Stimulated activated CD4-positive, alpha-beta T cell treated with anti-CD3 and anti-CD28 coated beads, Interleukin-4, amount 100 ng/mL, for 24 hours (primary cell): ENCODE data around the gene FSIP1.
A peak's percentile ranks its signal among the peaks of the same experiment; 100 is the strongest.

Source experiments
- DNase-seq: peaks from one replicate; pipeline ENCODE4 v3.0.0-alpha.2; 2020

FSIP1 gene

DNA sequence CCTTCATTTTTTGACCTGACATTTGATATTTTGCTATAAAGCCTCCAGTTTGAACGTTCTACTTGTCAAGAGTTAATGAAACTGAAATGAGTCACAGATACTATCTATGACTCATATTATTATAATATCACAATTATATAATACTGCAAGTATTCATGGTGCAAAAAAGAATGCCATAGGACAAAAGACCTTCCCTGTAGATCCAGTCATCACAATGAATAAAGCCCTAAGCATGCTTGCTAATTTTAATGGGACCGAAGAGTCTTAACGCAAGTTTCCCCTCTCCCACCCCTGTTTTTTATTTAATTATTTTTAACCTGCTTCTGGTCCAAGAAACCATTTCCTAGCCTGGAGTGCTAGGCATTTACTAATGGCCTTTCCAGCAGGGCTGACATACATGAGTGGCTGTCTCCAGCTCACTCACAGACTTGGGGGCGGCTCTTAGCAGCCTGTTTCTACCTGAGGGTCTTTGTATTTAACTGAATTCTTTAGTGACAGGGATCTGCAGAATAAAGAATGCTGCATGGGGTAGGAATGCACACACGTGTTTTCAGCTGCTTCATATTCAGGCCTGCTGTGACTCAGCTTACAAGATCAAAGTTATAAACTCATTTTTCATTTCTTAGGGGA, 140.5 kb downstream of the FSIP1 start:
- DNase-seq: no peak

DNA sequence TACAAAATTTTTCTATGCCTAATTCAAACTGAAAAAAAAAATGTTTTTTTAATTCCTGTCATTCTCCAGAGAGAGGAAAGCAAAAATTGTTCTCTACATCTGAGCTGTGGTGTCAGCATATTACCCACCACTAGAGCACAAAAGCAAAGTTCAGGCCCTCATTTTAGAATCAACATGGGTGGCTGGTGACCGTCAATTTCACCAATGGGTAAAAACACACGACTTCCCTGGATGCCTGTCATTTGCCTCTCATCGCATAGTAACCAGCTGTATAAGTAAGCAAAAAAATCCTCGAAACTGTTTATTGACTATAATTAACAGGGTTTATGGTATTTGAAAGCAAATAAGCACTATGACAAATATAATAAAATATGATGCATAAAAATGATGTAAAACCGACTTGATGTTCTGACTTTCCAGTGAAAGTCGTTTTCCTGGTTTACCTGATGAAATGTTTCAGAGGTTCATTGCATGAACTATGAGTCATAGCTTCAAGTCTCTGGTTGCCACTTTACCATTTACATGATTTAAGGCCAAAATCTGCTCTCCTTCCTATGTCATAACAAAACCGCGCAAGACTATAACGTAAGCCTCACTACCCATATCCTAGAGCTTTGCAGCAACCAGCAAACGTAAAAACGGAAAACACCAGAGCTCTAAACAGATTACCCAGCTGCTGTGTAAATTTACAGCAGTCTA, 141.3 kb downstream of the FSIP1 start:
- DNase-seq: no peak

DNA sequence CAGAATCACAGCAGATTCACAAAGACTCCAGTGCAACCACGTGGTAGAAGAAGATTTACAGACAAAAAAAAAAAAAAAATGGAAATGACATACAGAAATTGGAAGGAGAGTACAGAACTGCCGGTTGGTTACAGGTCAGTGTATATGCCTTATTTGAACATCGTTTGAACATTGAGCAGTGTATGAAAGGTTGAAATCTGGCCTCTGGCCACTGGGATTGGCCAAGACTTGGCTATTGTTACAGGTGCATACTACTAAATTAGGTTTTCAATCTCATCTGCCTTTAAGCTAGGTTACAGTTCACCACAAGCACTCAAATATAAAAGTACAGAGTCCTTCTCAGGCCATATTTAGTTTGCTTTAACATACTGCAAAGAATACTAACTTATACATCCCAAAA, 142.0 kb downstream of the FSIP1 start:
- DNase-seq: no peak

DNA sequence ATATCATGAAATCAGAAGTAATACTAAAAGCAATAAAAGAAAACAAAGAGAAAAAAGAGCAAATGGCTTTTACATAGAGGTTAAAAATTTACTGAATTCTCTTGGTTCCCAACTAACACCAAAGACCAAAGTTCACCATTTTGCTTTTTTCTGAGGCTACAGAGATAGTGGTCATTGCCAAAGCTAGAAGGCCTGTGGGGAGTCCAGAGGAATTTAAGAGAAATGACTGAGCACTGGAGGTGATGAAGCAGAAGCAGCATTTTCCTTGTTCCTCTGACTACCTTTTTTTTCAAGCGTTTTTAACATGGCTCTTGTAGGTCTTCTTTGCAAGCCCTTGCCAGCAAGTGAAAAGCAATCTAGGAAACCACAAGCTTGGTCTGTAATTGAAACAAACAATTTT, 143.6 kb downstream of the FSIP1 start:
- no peak for DNase-seq

DNA sequence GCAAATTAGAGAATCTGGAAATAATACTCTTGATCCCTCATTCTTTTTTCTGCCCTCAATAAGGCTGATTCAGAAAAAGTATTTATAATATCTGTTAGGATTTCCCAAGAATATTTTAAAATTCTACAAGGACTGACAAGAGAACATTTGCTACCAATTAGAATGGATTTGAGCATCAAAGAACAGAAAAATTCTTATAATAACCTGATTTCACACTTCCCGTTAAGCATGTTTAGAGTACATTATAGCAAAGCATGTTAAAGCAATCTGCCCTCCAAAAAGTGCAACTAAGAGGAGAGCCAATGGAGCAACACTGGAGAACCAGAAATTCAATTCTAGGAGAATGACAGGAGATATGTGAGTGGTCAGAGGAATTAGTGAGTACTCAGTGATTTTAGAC, 144.6 kb downstream of the FSIP1 start:
- DNase-seq: no peak

DNA sequence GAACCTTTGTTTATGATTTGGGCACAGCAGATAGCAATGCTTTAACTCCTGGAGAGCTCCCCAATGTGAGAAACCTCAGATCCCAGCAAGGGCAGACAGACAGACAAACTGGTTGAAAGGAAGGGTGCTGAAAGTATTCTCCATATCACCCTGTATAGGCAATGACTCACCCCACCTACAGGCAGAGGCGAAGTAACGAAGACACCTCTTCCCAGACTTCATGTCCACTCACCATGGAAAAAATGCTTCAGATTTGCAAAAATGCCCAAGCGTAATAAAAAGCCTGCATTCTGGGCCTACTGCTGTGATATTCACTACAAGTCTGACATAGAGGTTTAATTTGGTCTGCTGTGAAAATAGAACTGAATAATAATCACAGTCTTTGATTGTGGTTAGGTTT, 151.3 kb downstream of the FSIP1 start:
- DNase-seq: peak; percentile 41

DNA sequence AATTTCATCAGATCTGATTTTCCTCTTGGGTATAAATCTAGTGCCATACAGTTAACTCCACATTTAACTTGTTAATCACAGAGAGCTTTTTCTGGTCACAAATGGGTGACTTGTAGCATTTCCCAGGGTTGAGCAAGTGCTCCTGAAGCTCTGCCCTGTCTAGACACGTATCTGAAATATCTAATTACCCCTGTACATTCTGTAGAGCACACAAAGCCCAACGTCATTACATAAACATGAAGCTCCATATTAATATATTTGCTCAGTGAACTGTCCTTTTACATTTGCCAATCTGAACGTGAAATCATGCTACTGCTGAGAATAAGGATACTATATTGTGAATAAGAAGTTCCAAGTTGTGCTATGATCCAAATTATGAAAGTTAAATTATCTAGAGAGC, 152.7 kb downstream of the FSIP1 start:
- DNase-seq: no peak

DNA sequence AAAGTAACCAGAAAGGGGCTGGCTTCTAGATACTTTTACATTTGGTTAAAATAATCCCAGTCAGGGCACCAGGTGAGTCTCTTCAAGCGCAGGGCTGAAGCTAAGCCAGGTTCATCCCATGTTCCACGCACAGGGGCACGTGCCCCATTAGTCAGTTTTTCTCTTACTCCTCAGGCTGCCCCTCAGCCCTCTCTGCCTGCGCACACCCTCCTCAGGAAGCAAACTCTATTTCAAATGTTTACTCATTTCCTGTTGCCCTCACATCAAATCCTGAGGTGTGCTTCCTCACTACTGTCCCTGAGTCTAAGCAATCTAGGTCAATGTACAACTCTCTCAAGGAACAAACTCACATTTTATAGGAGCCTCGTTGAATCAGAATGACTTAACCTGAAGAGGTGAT, 153.3 kb downstream of the FSIP1 start:
- DNase-seq: peak; percentile 61

DNA sequence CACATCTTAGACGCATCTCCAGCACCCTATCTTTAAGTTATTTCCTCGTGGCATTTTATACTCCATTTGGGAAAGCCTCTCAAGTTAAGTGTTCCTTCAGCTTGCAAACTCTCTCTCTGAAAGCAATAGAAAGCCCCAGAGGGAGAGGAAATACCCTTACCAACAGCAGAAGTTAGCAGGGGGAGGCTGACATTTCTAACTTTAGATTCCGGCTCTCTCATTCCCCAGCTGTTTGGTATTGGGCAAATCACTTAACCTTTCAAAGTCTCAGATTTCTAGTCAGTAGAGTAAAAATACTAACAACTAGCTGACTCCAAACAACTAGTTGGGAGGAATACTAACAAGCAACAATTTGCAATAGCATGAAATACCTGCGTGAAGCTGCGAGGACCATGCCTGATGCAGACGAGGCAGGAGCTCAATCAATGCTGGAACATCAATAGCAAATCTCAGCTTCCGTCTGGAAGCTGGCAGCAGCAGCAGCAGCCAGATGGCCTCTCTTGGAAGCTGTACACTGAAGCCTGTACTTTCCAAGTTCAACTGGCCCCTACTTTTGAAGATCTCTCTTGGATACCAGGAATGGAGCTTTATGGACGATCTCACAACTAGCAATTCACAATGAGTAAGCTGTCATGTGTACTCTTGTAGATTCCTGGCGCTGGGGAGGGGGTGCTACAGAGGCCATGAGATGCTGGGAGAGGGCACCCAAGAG, 153.9 kb downstream of the FSIP1 start:
- no peak for DNase-seq

DNA sequence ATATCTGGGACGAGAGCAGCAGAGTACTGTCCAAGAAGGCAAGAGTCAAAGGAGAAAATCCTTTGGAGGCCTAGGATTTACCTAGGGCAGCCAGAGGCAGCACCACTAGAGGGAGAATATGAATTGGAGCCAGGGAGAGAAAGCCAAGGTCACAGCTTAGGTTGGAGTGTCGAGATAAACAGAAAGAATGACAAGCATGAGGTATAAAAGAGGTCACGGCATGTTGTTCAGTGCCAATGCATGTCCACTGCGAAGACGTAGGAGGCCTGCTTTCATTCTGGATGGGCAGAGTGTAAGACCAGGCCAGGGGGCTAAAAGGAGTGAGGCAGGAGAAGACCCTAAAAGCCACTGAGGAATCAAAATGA, 154.5 kb downstream of the FSIP1 start:
- DNase-seq: no peak

DNA sequence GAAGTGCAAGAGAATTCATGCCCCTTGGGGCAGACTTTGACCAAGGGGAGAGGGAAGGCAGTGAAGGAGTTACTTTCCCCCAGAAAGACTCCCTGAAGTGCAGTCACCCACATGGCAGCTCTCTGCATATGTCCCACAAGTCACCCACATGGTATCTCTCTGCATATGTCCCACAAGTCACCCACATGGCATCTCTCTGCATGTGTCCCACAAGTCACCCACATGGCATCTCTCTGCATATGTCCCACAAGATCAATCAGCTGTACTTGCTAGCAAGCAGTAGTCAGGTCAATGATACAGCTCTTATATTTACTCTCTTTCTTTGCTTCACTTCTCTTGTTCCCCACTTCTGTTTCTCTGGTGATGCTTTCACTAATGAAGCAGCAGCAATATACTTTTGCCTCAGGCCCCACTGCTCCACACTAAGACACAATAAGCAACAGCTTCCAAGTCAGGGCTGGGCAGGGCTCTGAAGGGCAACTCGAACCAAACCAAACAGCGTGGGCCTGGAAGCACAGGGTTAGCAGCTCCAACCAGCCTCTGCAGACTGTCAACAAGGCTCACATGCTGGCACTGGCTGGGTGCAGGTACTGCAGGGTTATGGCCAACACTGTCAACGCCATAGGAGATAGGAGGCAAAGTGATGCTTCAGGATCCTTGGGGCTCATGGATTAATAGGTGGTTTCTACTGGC, 155.0 kb downstream of the FSIP1 start:
- no peak for DNase-seq

DNA sequence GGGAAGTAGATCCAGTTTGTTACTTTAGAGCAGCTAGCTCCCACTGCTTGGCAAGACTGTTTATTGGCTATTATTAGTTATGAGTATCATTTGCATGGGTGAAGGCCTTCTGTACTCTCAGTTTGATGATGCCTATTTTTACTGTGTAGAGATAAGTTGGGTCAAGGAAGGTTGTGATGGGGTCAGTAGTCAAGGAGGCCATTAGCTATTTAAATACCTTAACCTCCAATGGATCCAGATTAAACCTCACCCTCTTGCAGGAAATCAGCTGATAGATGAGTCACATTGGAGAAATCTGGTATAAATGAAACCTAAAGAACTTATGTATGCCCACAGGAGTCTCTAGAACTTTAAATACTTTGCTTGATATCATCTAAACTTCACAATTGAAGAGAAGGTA, 156.8 kb downstream of the FSIP1 start:
- no peak for DNase-seq

DNA sequence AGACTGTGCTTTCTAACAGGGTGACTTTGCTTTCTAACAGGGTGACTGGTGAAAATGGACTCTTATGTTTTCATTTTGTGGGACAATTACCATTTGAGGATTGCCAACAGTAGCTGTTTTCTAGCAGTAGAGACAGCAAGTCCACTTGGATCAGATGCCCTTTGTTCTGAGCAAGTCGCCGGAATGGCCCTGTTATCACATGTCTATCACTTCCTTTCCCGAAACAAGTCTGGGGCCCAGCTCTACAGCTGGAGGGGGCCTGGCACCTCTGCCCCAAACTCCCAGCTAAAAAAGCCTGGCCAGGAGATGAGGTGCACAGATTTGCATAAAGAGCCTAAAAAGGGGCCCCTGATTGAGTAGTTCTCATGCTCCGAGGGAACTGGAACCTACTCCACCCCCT, 157.2 kb downstream of the FSIP1 start:
- no peak for DNase-seq

DNA sequence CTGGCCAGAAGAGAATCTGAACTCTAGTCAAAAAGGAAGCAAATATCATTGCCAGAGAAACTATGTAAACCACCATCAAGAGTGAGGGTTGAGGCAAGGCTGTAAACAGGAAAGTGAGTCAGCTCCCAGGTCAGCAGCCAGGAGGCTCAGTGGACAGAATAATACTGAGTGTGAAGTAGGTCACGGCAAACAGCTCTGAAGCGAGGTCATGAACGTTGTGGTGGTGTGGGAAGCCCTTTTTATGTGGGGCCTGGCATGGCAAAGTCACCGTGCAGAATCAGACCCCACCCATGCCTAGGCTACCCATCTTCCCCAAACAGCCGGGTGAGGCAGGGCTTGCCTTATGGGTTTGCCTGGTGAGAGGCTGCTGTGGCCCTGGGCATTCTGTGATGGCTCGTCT, 157.8 kb downstream of the FSIP1 start:
- peak; percentile 67 for DNase-seq

DNA sequence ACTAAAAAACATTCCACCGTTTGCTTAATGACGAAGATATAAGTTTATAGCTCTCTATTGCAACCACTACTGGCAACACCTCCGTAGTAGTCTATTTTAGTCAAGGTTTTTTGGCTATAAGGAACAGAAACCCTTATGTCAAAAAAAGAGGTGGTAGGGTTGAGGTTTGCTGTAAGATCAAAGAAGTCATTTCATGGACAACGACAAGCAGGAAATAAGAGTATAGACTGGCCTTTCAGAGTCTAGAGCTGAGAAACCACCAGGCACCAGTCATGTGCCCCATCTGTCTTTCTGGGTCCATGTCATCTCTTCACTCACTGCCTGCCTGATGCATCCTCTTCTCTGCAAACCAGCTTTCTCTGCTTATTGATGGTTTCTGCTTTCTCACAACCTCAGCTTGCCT, 159.1 kb downstream of the FSIP1 start:
- DNase-seq: peak; percentile 47

DNA sequence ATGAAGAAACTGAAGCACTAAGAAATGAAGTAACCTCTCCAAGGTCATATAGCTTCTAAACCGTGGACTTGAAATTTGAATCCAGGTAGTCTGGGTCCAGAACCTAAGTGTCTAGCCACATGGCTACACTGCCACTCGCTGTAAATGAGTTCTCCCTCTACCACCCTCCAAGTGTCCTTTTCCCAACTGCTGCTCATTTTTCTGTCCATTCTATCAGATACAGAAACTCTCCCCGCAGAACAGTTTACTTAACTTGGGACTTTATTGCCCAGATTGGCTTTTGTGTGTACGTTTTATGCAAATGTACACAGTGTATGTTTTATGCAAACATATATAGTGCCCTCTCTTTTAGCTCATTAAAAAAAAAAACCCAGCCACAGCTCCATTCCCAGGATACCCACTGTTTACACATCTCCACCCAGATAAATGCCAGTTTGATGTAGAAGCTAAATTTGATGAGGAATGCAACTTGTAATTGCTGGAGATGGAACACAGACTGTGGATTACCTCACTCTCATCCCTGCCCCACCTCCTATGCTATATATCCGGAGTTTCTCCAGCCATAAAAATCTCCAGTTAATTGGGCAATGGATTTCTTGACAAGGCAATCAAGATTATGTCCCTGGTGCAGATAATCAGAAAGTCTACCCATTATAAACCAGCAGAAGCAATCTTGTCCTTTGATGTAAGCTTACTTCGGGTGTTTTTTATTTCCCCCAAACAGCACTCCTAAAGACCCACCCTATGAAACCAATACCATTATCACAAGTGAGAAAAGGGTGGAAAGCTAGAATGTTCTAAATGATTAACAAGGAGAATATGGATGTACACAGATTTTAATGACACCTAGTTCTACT, 159.8 kb downstream of the FSIP1 start:
- DNase-seq: no peak

DNA sequence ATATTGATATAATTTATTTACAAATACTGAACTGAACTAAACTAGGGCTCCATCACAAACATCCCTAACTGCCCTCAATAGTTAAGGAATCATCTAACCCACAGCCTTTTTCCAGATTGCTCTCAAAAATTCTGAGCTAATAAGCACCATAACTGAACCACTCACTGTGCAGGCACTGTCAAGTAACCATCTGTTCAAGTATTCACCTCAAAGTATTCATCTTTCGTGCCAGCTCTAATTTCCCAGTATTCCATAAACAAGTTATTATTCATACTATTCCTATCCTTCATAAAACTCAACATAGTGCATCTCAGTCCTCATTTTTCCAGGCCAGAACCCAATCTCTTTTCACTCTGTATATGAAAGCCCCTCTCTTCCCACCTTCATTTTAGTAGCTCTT, 160.7 kb downstream of the FSIP1 start:
- DNase-seq: no peak

DNA sequence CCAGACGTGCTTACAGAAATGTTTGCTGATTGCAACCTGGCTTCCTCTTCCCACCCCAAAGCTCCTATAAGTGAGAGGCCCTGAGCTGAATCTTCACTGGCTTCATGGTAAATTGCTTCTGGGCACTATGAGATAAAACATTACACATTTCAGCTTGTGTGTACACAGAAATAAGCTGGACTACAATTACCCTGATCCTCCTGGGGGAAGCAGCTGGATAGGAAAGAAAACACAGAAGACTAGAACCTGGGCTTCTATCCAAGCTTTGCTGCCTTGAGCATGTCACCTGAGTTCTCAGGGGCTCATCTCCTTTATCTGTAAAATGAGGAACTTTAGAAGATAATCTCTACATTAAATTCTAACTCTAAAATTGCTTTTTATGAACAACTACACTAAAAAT, 161.4 kb downstream of the FSIP1 start:
- no peak for DNase-seq

DNA sequence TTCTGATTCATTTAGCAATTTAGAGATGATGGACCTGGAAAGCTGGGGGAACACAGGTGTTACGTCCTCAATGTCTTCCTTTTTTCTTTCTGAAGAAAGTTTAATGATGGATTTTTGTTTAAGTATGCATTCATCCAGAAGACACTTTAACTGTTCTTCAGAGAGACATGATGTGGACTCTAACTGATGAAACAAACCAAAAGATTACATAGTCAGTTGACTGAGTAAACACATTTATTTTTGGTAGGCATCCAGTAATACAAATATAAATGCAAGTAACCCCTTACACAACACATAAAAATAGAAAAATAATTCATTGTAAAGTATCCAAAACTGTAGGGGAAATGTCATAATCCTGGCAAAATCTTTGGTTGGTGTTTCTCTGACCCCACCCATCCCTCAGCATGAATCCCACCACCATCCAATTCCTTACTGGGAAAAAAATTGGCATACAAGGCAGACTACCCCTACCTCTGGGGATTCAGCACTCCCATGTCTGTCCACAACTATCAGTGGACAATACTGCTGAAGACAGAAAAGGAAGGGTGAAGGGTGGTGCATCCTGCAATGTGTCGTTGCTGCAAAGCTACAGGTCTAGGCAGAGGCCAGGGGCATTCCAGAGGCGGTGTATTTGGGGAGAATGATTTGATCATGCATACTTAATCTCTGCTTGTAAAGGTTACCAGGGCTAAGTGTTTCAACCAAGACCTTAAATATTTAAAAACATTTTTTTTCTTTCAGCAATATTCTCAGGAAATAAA, 164.4 kb downstream of the FSIP1 start:
- no peak for DNase-seq

DNA sequence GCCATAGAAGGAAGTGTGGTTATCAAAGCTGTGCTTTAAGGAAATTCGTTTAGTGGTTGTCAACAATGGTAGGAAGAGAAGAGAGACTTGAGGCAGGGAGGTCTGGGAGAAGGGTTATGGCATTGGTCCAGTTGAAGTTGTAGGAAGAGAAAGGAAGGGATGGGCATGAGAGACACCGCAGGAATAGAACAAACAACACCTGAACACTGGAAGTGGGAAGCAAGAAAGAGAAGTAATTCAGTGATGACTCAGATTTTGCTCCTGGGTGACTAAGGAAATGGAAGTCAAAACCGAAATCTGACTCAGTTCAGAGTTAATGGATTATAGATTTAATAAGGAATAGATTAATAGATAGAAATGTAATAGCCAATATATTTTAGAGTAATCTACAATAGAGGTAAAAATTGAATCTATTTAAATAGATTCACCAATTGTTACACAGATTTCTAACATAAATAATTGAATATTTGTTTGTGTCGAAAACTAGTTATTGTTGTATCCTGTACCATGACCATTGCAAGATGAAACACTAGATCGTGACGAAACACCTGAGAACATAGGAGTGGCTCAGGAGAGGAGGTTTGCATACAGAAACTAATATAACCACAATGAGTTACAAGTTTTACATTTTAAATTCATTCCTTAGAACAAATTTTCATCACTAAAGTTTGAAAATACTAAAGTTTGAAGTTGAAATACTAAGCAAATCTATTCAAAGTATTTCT, 165.7 kb downstream of the FSIP1 start:
- no peak for DNase-seq

DNA sequence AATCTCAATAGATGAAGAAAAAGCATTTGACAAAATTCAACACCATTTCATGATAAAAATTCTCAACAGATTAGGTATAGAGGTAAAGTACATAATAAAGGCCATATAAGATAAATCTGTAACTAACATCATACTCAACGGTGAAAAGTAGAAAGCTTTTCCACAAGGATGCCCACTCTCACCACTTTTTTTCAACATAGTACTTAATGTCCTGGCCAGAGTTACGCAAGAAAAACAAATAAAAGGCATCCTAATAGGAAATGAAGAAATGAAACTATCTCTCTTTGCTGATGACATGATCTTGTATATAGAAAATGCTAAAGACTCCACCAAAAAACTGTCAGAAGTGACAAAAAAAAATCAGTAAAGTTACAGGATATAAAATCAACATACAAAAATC, 168.8 kb downstream of the FSIP1 start:
- DNase-seq: no peak
